Right lobe of liver (tissue), 6 donors: ENCODE measurements around the gene WDR19. TPM values are rescaled to one million over a fixed set of nuclear protein-coding genes. Genes with fewer than 3 reads are reported as not detected.

Source experiments
- ATAC-seq, 4 donors: fragments of 200-7000 bp; cut with Tn5 transposase; one replicate each; pipeline ENCODE4 v1.9.1; 2020; ENCODE audit warnings: mild to moderate bottlenecking in 4 of 4, moderate library complexity in 4 of 4
- DNase-seq, 3 donors: peaks; one replicate each; pipeline ENCODE4 v3.0.0-alpha.2; 2020
- H3K27ac ChIP-seq, 3 donors: fragments of 200-600 bp; one replicate each; pipeline ENCODE4 v1.8.0; 2022
- H3K27me3 ChIP-seq, 2 donors: fragments of 200-600 bp; one replicate each; pipeline ENCODE4 v1.8.0; 2022
- H3K36me3 ChIP-seq, 4 donors: fragments of 200-600 bp; sonication (generic) in 1 of 4; one replicate each; pipeline versions ENCODE4 v1.5.1 to v1.8.0; 2017 to 2022; ENCODE audit warnings: control low read depth in 1 of 4
- H3K4me1 ChIP-seq, 4 donors: fragments of 200-600 bp; sonication (generic) in 1 of 4; one replicate each; pipeline versions ENCODE4 v1.5.1 to v1.8.0; 2017 to 2022; ENCODE audit warnings: control low read depth in 1 of 4
- H3K4me3 ChIP-seq, 3 donors: fragments of 200-600 bp; one replicate each; pipeline ENCODE4 v1.8.0; 2022
- H3K9me3 ChIP-seq, 4 donors: fragments of 200-600 bp; sonication (generic) in 1 of 4; one replicate each; pipeline versions ENCODE4 v1.5.1 to v1.8.0; 2017 to 2022; ENCODE audit warnings: control low read depth in 1 of 4
- CTCF ChIP-seq, 4 donors: fragments of 200-600 bp in 3 of 4; fragments of 450-650 bp in 1 of 4; IDR thresholded peaks; one replicate each; pipeline versions ENCODE4 v1.5.1 to v1.8.0; 2016 to 2022; ENCODE audit warnings: antibody characterized with exemption in 4 of 4, mild to moderate bottlenecking in 2 of 4
- POLR2A ChIP-seq: fragments of 450-650 bp; IDR thresholded peaks from one replicate; pipeline ENCODE4 v1.6.1; 2017; ENCODE audit warnings: antibody characterized with exemption, mild to moderate bottlenecking
- WGBS: methylation state at CpG from one replicate; pipeline ENCODE4 v1.1.6; 2018; ENCODE audit warnings: low coverage, low lambda C conversion rate; ENCODE audit not compliant: insufficient coverage; ENCODE audit errors: missing lambda C conversion rate; 5-methylcytosine and 5-hydroxymethylcytosine counted together
- intact Hi-C, 2 donors: fragments of 100-400 bp; cut with DNase I; formaldehyde crosslinking; loops; one replicate each; pipeline versions ENCODE4 v1.11.2 to v1.14.1; 2022
- total RNA-seq, 6 experiments: library from RNA; depleted of rRNA in 2 of 6; stranded (reverse); fragments of >200 nt in 2 of 6; fragmentation: NEBNext Ultra II Directional in 3 of 6; extraction: Animal tissue kit (Norgen Biotek cat#: 25700) in 3 of 6; gene quantifications; one replicate each; pipeline versions ENCODE4 v1.1.0 to v1.2.4, GENCODE V29; 2016 to 2023
- donor health status: DM: no; HTN: yes; CAD: no.
- donor health status: DM: no; HTN: no; CAD: no.
- donor health status: DM: no; HTN: no; CAD: no.
- donor health status: DM: no; HTN: yes; CAD: no.
- donor health status: DM: no; HTN: yes; CAD: no.

The WDR19 gene
- total RNA-seq, 6 experiments from 2014 or later: 11.4 to 22.2 (median 16.9) TPM

DNA sequence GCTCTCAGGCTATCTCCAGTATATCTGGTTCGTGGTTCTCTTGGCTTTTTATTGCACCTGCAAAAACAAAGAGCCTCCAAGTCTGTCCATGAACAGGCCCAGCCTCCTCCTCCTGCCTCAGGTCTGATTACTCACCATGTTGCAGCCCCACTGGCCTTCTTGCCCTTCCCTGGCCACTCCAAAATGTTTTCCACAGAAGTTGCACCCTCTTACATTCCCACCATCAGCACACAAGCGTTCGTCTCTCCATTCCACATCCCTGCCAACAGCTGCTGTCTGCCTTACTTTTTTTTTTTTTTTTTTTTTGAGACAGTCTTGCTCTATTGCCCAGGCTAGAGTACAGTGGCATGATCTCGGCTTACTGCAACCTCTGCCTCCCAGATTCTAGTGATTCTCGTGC lies 97.1 kb downstream of the WDR19 start:
- peak in 1 of 4 donors; percentile 11 for ATAC-seq
- intact Hi-C loops: no loop called here

DNA sequence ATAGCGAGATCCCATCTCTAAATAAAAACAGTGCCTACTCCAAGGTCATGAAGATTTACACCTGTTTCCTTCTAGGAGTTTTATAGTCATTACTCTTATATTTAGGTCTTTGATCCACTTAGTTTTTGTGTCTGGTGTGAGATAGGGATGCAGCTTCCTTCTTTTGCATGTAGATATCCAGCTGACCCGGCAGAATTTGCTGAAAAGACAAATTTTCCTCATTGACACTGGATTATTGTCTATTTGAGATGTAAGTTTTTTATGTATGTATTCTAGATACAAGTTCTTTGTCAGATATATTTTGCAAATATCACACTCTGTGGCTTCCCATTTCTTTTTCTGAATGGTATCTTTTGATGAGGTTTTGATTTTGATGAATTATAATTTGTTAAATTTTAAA lies 98.4 kb downstream of the WDR19 start:
- no peaks in the 10 kb centered on the region for H3K4me1 ChIP-seq
- ATAC-seq: no peak

More for the DNA sequence above, 97.1 kb downstream of the WDR19 start:
- TF ChIP-seq POLR2A: no peak
- no peak for TF ChIP-seq CTCF (IDR thresholded peaks at IDR 0.05)
- Histone ChIP-seq H3K27me3 (no peaks in the 10 kb centered on the region), H3K36me3 (peaks cover 0 to 32% (median 3%) of the 10 kb centered on the region in 4 donors), H3K9me3 (no peaks in the 10 kb centered on the region), H3K4me1 (no peaks in the 10 kb centered on the region), H3K4me3 (no peak overlapping the region), H3K27ac (no peak overlapping the region)
- DNase-seq: no peak
- WGBS: 96% methylated on average over 5 of the region's 5 CpGs

GRCh38 chr4:39285111-39285795 lies 102.9 kb downstream of the WDR19 start:
- H3K36me3 ChIP-seq: peaks cover 0 to 45% (median 10%) of the 10 kb centered on the region in 4 donors
- H3K27ac ChIP-seq: no peak overlapping the region
- TF ChIP-seq POLR2A: no peak
- no peak for TF ChIP-seq CTCF (IDR thresholded peaks at IDR 0.05)
- H3K4me3 ChIP-seq: no peak overlapping the region
- 58% methylated on average over 7 of the region's 7 CpGs for WGBS
- intact Hi-C loops: no loop called here
- ATAC-seq (peak in 2 of 4 donors; percentile 30 to 36), DNase-seq (no peak)
- no peaks in the 10 kb centered on the region for H3K4me1 ChIP-seq
- no peaks in the 10 kb centered on the region for H3K27me3 ChIP-seq
- H3K9me3 ChIP-seq: no peaks in the 10 kb centered on the region

More for the DNA sequence above, 98.4 kb downstream of the WDR19 start:
- Histone ChIP-seq H3K4me3 (no peak overlapping the region), H3K27me3 (no peaks in the 10 kb centered on the region), H3K36me3 (peaks cover 0 to 31% (median under 1%) of the 10 kb centered on the region in 4 donors), H3K9me3 (no peaks in the 10 kb centered on the region), H3K27ac (no peak overlapping the region)
- no peak for TF ChIP-seq CTCF (IDR thresholded peaks at IDR 0.05)
- no peak for TF ChIP-seq POLR2A
- no peak for DNase-seq
- intact Hi-C loops: no loop called here
- WGBS: 78% methylated on average over 1 of the region's 2 CpGs

DNA sequence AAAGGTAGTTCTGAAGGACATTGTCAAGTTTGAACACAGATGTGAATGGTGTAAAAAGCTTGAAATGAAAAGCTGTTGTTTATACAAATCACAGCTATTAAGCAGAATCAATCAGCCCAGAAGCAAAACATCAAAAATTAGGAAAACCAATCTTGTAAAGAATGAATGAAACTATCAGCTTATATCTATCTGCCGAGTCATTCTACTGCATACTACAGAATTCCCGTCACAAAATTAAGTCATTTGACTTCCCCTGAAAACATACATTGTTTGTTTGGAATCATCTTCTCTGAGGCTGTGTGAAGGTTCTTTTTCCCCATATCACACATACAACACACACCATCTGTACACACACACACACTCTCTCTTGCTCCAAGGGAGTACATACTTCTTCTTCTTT lies 103.5 kb downstream of the WDR19 start:
- intact Hi-C loops: no loop called here
- TF ChIP-seq CTCF (IDR thresholded peaks at IDR 0.05): no peak
- TF ChIP-seq POLR2A: no peak
- Histone ChIP-seq H3K36me3 (peaks cover 0 to 47% (median 10%) of the 10 kb centered on the region in 4 donors), H3K27ac (no peak overlapping the region), H3K27me3 (no peaks in the 10 kb centered on the region), H3K9me3 (no peaks in the 10 kb centered on the region), H3K4me3 (no peak overlapping the region), H3K4me1 (no peaks in the 10 kb centered on the region)
- peak in 1 of 4 donors; percentile 13 for ATAC-seq
- WGBS: 100% methylated on average over 2 of the region's 2 CpGs
- DNase-seq: no peak
